ENCODE results near the gene GPC2. TPM values are rescaled to one million over a fixed set of nuclear protein-coding genes. Genes with fewer than 3 reads are reported as not detected.
"Not testable (repeated sequence)": the region's sequence is repeated elsewhere in the genome, so short reads cannot be mapped to it uniquely, and the experiment has no call there.

The GPC2 gene
- total and polyA plus RNA-seq, 4 experiments from 2014 or later = 0.73 to 12.5 (median 11.8) TPM; not detected in 1

DNA sequence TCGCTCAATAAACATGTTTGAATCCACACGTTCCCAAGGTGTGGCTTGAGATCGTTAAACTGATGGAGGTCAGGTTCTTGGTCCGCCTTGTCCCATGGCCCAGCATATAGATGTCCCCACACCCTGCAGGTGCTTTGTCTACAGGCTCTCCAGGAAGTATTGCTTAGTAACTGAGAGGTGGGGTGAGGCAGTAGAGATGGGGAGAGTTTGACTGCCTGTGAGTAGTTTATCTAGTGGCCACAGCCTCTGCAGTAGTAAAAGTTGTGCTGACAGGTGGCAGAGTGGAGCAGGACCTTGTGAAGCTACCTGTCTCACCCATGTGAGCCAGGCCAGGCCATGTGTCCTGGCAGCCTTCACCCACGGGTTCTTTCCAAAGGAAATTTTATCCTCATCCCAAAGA lies 37.2 kb upstream of the GPC2 start:
- H3K4me3 Mint-ChIP-seq; H3K4me3 ChIP-seq (ENCODE audit: low read length in 2 of 2); DNase-seq; CTCF ChIA-PET (ENCODE audit: partially characterized antibody); POLR2A ChIA-PET (ENCODE audit: partially characterized antibody); H3K27me3 Mint-ChIP-seq; H3K36me3 ChIP-seq (ENCODE audit: insufficient read depth, low read length); H3K27me3 ChIP-seq (ENCODE audit: insufficient read depth, low read length); H3K9me3 ChIP-seq (ENCODE audit: control insufficient read depth in 1 of 2, low read length in 2 of 2); H3K27ac ChIP-seq (ENCODE audit: low read depth, low read length); H3K9me3 Mint-ChIP-seq; H3K36me3 Mint-ChIP-seq: not testable (repeated sequence)
- Mint-ChIP-seq H3K4me1 (peaks cover 42 to 67% (median 51%) of the 10 kb centered on the region in 4 donors), H3K27ac (peak overlapping the region in 6 of 7 donors; percentile 35 to 88 (median 64))
- intact Hi-C loops (cut with micrococcal nuclease) = loop anchor here (5.0 kb wide), 1 partner anchor 37 kb away; the partner anchor contains the start of genes GPC2 and STAG3
- H3K4me1 ChIP-seq (ENCODE audit: insufficient read depth, low read length) = peaks cover 44% of the 10 kb centered on the region

DNA sequence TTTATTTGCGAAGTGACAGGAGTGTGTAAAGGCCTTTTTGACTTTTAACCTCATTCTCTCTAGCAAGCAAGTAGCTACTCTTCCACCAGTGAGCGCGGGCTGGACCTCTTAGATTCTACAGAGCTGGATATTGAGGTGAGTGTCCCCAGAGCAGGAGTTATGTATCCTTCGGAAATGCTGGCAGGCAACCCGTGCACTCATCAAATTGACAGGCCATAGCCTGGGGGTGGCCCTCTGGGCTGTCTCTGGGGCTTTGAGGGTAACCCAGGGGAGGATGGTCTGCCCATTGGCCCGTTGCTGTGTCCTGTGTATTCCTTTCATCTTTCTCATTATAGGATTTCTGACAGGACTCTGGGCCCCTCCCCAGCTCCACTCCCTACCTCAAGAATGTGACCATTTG lies 36.5 kb upstream of the GPC2 start:
- POLR2A ChIA-PET (ENCODE audit: partially characterized antibody) = no interaction called here
- H3K36me3 Mint-ChIP-seq = no peaks in the 10 kb centered on the region
- no peaks in the 10 kb centered on the region for H3K9me3 Mint-ChIP-seq
- H3K27ac ChIP-seq (ENCODE audit: low read depth, low read length) = no peak overlapping the region
- intact Hi-C loops (cut with micrococcal nuclease) = loop anchor here (5.0 kb wide), 1 partner anchor 36 kb away; the partner anchor contains the start of genes GPC2 and STAG3
- H3K4me3 ChIP-seq (ENCODE audit: low read length in 2 of 2) = no peak overlapping the region
- no peak for DNase-seq
- H3K4me1 ChIP-seq (ENCODE audit: insufficient read depth, low read length) = peaks cover 44% of the 10 kb centered on the region
- no peaks in the 10 kb centered on the region for H3K27me3 Mint-ChIP-seq
- H3K36me3 ChIP-seq (ENCODE audit: insufficient read depth, low read length) = no peaks in the 10 kb centered on the region
- H3K27me3 ChIP-seq (ENCODE audit: insufficient read depth, low read length) = no peaks in the 10 kb centered on the region
- H3K4me1 Mint-ChIP-seq = peaks cover 43 to 67% (median 51%) of the 10 kb centered on the region in 4 donors
- CTCF ChIA-PET (ENCODE audit: partially characterized antibody) = interaction anchor here (0.7 to 1.2 kb wide), 2 partner anchors 81 to 84 kb away, joined by 3 read pairs; no protein-coding TSS in a partner anchor
- H3K9me3 ChIP-seq (ENCODE audit: control insufficient read depth in 1 of 2, low read length in 2 of 2) = no peaks in the 10 kb centered on the region
- H3K4me3 Mint-ChIP-seq = no peak overlapping the region
- peak overlapping the region in 4 of 7 donors; percentile 22 to 68 (median 45) for H3K27ac Mint-ChIP-seq

DNA sequence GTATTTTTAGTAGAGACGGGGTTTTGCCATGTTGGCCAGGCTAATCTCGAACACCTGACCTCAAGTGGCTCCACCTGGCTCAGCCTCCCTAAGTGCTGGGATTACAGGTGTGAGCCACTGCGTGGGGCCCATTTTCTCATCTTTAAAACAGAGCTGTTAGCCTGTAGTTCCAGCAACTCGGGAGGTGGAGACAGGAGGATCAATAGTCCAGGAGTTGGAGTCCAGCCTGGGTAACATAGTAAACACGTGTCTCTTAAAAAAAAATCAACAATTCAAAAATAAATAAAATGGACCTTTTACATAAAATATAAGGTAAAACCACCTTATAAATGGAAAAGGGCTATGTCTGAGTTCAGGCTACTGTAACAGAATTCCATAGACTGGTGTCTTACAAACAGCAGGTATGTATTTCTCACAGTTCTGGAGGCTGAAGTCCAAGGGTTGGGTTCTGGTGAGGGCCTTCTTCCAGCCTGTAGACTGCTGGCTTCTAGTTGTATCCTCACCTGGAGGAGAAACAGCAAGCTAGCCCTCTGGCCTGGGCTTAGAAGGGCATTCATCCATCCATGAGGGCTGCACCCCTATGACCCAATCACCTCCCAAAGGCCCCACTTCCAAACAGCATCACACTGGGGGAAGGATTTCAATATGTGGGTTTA lies 35.6 kb upstream of the GPC2 start:
- H3K9me3 ChIP-seq (ENCODE audit: control insufficient read depth in 1 of 2, low read length in 2 of 2) = no peaks in the 10 kb centered on the region

DNA sequence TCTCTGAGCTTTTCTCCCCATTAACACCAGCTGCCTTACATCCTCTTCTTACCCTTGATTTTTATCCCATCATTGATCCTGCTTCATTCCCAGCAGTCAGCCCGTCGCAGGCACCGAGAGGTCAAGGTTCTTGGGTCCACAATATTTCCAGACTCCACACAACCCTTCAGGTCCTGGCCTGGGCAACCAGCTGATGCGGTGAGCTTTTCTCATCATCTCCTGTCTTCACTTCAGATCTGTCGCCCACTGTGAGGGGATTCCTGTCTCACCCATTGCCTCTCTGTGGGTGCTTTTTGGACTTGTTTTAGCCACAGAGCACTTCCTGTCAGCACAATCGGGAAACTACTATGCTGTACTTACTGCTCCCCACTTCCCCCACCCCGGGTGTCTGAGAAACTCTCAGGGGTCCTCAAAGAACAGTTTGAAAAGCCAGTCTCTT lies 34.2 kb upstream of the GPC2 start:
- ChIA-PET CTCF (ENCODE audit: partially characterized antibody) (interaction anchor here (0.8 to 1.8 kb wide), 5 partner anchors 11 to 110 kb away, joined by 3 to 6 read pairs (median 3); partner anchors contain the start of genes AP4M1 and MCM7), POLR2A (ENCODE audit: partially characterized antibody) (interaction anchor here (1.3 to 5.2 kb wide), 9 partner anchors 10 to 218 kb away, joined by 3 to 29 read pairs (median 6); partner anchors contain the start of genes GAL3ST4, LAMTOR4, MEPCE and PVRIG)
- Histone ChIP-seq H3K4me1 (ENCODE audit: insufficient read depth, low read length) (peaks cover 37% of the 10 kb centered on the region), H3K4me3 (ENCODE audit: low read length in 2 of 2) (no peak overlapping the region), H3K9me3 (ENCODE audit: control insufficient read depth in 1 of 2, low read length in 2 of 2) (no peaks in the 10 kb centered on the region), H3K27ac (ENCODE audit: low read depth, low read length) (no peak overlapping the region), H3K27me3 (ENCODE audit: insufficient read depth, low read length) (no peaks in the 10 kb centered on the region), H3K36me3 (ENCODE audit: insufficient read depth, low read length) (no peaks in the 10 kb centered on the region)
- Mint-ChIP-seq H3K4me3 (peak overlapping the region; percentile 56 to 91 (median 70)), H3K27me3 (no peaks in the 10 kb centered on the region), H3K36me3 (no peaks in the 10 kb centered on the region), H3K9me3 (no peaks in the 10 kb centered on the region), H3K27ac (peak overlapping the region; percentile 78 to 96 (median 91)), H3K4me1 (peaks cover 38 to 57% (median 44%) of the 10 kb centered on the region in 4 donors)
- peak in 4 of 5 donors; percentile 35 to 68 (median 49) for DNase-seq
- intact Hi-C loops (cut with micrococcal nuclease) = loop anchor here (5.0 kb wide), 1 partner anchor 34 kb away; the partner anchor contains the start of genes GPC2 and STAG3

More for the DNA sequence above, 35.6 kb upstream of the GPC2 start:
- Mint-ChIP-seq H3K27ac (peak overlapping the region in 3 of 7 donors; percentile 18 to 65 (median 57)), H3K9me3 (no peaks in the 10 kb centered on the region), H3K4me1 (peaks cover 46 to 68% (median 54%) of the 10 kb centered on the region in 4 donors), H3K4me3 (no peak overlapping the region), H3K27me3 (no peaks in the 10 kb centered on the region), H3K36me3 (no peaks in the 10 kb centered on the region)
- no peak for DNase-seq
- ChIA-PET POLR2A (ENCODE audit: partially characterized antibody) (no interaction called here), CTCF (ENCODE audit: partially characterized antibody) (interaction anchor here (0.7 to 1.2 kb wide), 2 partner anchors 80 to 83 kb away, joined by 3 read pairs; no protein-coding TSS in a partner anchor)
- Histone ChIP-seq H3K36me3 (ENCODE audit: insufficient read depth, low read length) (no peaks in the 10 kb centered on the region), H3K4me1 (ENCODE audit: insufficient read depth, low read length) (peaks cover 44% of the 10 kb centered on the region), H3K27ac (ENCODE audit: low read depth, low read length) (no peak overlapping the region), H3K4me3 (ENCODE audit: low read length in 2 of 2) (no peak overlapping the region), H3K27me3 (ENCODE audit: insufficient read depth, low read length) (no peaks in the 10 kb centered on the region)
- intact Hi-C loops (cut with micrococcal nuclease) = loop anchor here (5.0 kb wide), 1 partner anchor 35 kb away; the partner anchor contains the start of genes GPC2 and STAG3

DNA sequence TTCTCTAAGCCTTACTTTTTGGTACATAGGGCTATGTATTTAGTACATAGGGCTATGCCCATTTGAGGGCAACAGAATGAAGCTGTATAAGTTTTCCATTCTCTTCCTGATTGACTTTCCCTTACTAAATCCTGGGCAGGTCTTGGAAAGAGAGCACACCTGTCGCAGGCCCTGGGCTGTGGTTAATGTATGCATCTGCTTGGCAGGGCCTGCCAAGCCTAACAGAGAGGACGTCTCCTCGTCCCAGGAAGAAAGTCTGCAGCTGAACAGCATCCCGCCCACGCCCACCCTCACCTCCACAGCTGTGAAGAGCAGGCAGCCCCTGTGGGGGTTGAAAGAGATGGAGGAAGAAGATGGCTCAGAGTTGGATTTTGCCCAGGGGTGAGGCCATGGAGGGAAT lies 33.6 kb upstream of the GPC2 start:
- Mint-ChIP-seq H3K4me3 (peak overlapping the region in 4 of 8 donors; percentile 4 to 71 (median 34)), H3K27me3 (no peaks in the 10 kb centered on the region), H3K9me3 (no peaks in the 10 kb centered on the region), H3K4me1 (peaks cover 38 to 56% (median 44%) of the 10 kb centered on the region in 4 donors), H3K27ac (peak overlapping the region in 6 of 7 donors; percentile 16 to 94 (median 76)), H3K36me3 (no peaks in the 10 kb centered on the region)
- Histone ChIP-seq H3K36me3 (ENCODE audit: insufficient read depth, low read length) (no peaks in the 10 kb centered on the region), H3K27me3 (ENCODE audit: insufficient read depth, low read length) (no peaks in the 10 kb centered on the region), H3K4me3 (ENCODE audit: low read length in 2 of 2) (no peak overlapping the region), H3K27ac (ENCODE audit: low read depth, low read length) (no peak overlapping the region), H3K4me1 (ENCODE audit: insufficient read depth, low read length) (peaks cover 37% of the 10 kb centered on the region), H3K9me3 (ENCODE audit: control insufficient read depth in 1 of 2, low read length in 2 of 2) (no peaks in the 10 kb centered on the region)
- intact Hi-C loops (cut with micrococcal nuclease) = loop anchor here (5.0 kb wide), 1 partner anchor 34 kb away; the partner anchor contains the start of genes GPC2 and STAG3
- CTCF ChIA-PET (ENCODE audit: partially characterized antibody) = interaction anchor here (0.7 to 1.8 kb wide), 5 partner anchors 10 to 109 kb away, joined by 3 to 6 read pairs (median 3); partner anchors contain the start of genes AP4M1 and MCM7
- POLR2A ChIA-PET (ENCODE audit: partially characterized antibody) = interaction anchor here (1.0 to 5.2 kb wide), 10 partner anchors 10 to 218 kb away, joined by 3 to 29 read pairs (median 6); partner anchors contain the start of genes GAL3ST4, LAMTOR4, MEPCE and PVRIG
- DNase-seq = no peak

DNA sequence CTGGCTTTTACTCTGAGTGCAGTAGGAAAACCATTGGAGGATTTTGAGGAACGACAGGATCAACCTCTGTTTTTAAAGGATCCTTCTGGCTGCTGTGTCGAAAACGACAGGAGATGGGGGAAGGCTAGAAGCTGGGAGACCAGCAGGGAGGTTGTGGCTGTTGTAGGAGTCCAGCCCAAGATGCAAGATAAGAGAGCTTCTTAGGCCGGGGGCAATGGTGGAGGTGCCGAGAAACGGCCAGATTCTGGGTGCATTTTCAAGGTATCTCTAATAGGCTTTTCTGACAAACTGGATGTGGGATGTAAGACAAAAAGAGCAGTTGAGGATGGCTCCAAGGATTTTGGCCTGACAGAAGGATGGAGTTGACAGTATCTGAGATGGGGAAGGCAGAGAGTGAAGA lies 32.3 kb upstream of the GPC2 start:
- no peak overlapping the region for H3K27ac ChIP-seq (ENCODE audit: low read depth, low read length)
- peak overlapping the region; percentile 38 to 91 (median 84) for H3K27ac Mint-ChIP-seq
- H3K4me1 ChIP-seq (ENCODE audit: insufficient read depth, low read length) = peaks cover 37% of the 10 kb centered on the region
- intact Hi-C loops (cut with micrococcal nuclease) = no loop called here
- POLR2A ChIA-PET (ENCODE audit: partially characterized antibody) = interaction anchor here (1.4 to 5.2 kb wide), 4 partner anchors 12 to 78 kb away, joined by 4 to 29 read pairs (median 8); partner anchors contain the start of genes LAMTOR4 and PVRIG
- H3K27me3 ChIP-seq (ENCODE audit: insufficient read depth, low read length) = no peaks in the 10 kb centered on the region
- no peaks in the 10 kb centered on the region for H3K27me3 Mint-ChIP-seq
- H3K4me1 Mint-ChIP-seq = peaks cover 36 to 48% (median 41%) of the 10 kb centered on the region in 4 donors
- H3K9me3 ChIP-seq (ENCODE audit: control insufficient read depth in 1 of 2, low read length in 2 of 2) = no peaks in the 10 kb centered on the region
- CTCF ChIA-PET (ENCODE audit: partially characterized antibody) = interaction anchor here (0.6 to 3.6 kb wide), 6 partner anchors 8 to 295 kb away, joined by 3 to 16 read pairs (median 6); partner anchors contain the start of genes GPC2 and STAG3
- DNase-seq = no peak
- no peak overlapping the region for H3K4me3 ChIP-seq (ENCODE audit: low read length in 2 of 2)
- peak overlapping the region in 4 of 8 donors; percentile 44 to 78 (median 66) for H3K4me3 Mint-ChIP-seq
- H3K36me3 Mint-ChIP-seq = no peaks in the 10 kb centered on the region
- no peaks in the 10 kb centered on the region for H3K36me3 ChIP-seq (ENCODE audit: insufficient read depth, low read length)
- no peaks in the 10 kb centered on the region for H3K9me3 Mint-ChIP-seq
